NB4 (cell line): ENCODE results near the gene IL17REL.

Experiments used
- DNase-seq: peaks from one replicate; pipeline ENCODE4 v3.0.0; 2010; ENCODE audit warnings: low read depth
- H3K4me3 ChIP-seq: one replicate; pipeline ENCODE4 v1.5.1; 2011; ENCODE audit warnings: mild to moderate bottlenecking, low read depth, low read length, moderate library complexity
- CTCF ChIP-seq: IDR thresholded peaks from one replicate; pipeline ENCODE4 v1.5.1; 2012; ENCODE audit warnings: low read depth, low read length
- MAX ChIP-seq: IDR thresholded peaks from 2 replicates; pipeline ENCODE4 v1.6.1; 2011; ENCODE audit warnings: low read depth, low read length
- MYC ChIP-seq: IDR thresholded peaks from 2 replicates; pipeline ENCODE4 v1.6.1; 2011; ENCODE audit warnings: low read depth, low read length
- POLR2A ChIP-seq: IDR thresholded peaks from 2 replicates; pipeline ENCODE4 v1.6.1; 2011; ENCODE audit warnings: mild to moderate bottlenecking; ENCODE audit not compliant: insufficient read length; ENCODE audit errors: extremely low read depth

IL17REL gene

GRCh38 chr22:50058906-50059880 lies 46.6 kb upstream of the IL17REL start:
- TF ChIP-seq POLR2A, result no peak
- no peak for TF ChIP-seq MAX
- TF ChIP-seq CTCF, result no peak
- no peak for TF ChIP-seq MYC
- no peak overlapping the region for H3K4me3 ChIP-seq
- peak; percentile 39 for DNase-seq

- H3K4me3 ChIP-seq, result no peak within 1 kb of the TSS
- no peak for TF ChIP-seq MYC
- no peak for TF ChIP-seq POLR2A
- no peak for TF ChIP-seq CTCF
- no peak for TF ChIP-seq MAX
- DNase-seq, result no peak
These were observed 45.7 kb upstream of the IL17REL start, which contains the start of gene TTLL8 for GRCh38 chr22:50058061-50058905. Gene TTLL8 (minus strand): TSS chr22:50058298.

- no peak for DNase-seq
- TF ChIP-seq MYC, result no peak
- no peak for TF ChIP-seq MAX
- TF ChIP-seq POLR2A, result no peak
- TF ChIP-seq CTCF, result no peak
- H3K4me3 ChIP-seq, result no peak overlapping the region
These were observed 44.9 kb upstream of the IL17REL start for GRCh38 chr22:50057278-50058060.

GRCh38 chr22:50056214-50056972 lies 43.8 kb upstream of the IL17REL start:
- no peak for DNase-seq
- no peak for TF ChIP-seq MAX
- TF ChIP-seq MYC, result no peak
- no peak for TF ChIP-seq CTCF
- TF ChIP-seq POLR2A, result no peak
- no peak overlapping the region for H3K4me3 ChIP-seq

- TF ChIP-seq MAX (no peak), CTCF (no peak), MYC (no peak)
- DNase-seq, result no peak
- H3K4me3 ChIP-seq, result no peak overlapping the region
These were observed 41.3 kb upstream of the IL17REL start for GRCh38 chr22:50053861-50054260.
